Measurements from ENCODE around the gene MEGF11.

The MEGF11 gene

DNA sequence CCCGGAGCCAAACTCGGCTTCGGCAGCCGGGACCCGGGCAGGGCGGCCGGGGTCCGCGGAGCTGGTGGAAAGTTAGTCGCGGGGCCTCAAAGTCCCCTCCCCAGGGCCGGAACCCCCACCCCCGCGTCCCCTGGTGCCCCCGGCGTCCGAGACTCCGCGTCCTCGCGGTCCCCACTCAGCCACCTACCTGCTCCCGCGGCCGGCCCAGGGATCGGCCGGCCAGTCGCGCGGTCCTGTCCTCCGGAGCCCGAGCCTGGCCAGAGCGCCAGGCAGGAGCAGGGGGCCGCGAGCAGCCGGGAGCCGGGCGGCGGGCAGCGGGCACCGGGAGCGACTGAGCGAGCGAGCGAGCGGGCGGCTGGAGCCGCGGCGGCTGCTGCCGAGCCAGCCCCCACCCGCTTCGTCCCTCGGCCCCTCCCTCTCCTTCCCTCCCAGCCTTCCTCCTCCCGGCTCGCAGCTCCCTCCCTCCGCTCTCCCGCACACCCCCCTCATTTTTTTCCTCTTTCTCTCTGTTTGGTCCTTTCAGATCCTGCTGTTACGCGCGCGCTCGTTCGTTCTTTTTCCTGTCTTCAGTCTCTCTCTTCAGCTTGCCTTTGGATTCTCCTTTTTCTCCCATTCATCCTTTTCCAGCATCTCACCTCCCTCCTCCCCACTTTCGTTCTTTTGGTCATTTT is at the start of gene MEGF11:
Gene MEGF11, minus strand, starts transcription at position 333 of the 671 bp plus-strand sequence. CDS start 125,347 bp downstream, outside the sequence.
- no peak for DNase-seq

- no peak for DNase-seq
Measured at GRCh38 chr15:66302489-66303278, 49.1 kb upstream of the MEGF11 start.

GRCh38 chr15:66298803-66299251 is 45.3 kb upstream of the MEGF11 start:
- DNase-seq: no peak

- DNase-seq: no peak
Measured at GRCh38 chr15:66296186-66296585, 42.6 kb upstream of the MEGF11 start.

- DNase-seq: no peak
Measured at GRCh38 chr15:66294932-66295235, 41.3 kb upstream of the MEGF11 start.

DNA sequence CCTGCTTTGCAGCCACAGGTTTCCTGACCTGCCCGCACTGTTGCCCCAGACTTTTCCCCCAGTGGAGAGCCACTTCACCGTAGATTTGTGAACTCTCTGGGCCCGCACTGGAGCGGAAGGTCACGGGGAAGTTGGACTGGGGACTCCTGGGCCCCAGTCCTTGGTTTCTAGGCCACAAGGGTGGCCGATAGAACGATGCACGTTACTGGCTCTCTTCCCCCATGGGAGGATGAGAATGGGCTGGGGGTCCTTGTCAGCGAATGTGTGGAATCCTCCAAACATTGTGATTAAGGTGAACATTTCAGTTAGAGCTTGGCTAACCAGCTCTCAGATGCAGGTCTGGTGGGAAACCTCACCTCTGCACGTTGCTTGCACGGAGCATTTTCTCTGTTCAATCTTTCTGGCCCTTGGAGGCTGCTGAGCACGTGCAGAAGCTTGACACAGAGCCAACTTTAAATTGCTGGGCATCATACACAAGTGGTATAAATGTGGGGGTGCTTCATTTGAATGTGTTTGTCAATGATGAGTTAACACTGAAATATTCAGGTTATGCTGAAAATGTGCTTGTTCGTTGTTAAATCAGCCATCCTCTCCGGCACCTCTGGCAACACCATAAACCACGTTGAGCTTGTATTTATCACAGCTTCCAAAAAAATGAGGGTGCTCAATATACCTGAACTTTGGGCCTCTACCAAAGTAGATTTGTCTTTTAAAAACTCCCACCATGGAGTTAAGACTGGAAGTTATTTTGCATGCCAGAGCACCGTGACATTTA is 40.8 kb upstream of the MEGF11 start:
- peak; percentile 15 for DNase-seq

DNA sequence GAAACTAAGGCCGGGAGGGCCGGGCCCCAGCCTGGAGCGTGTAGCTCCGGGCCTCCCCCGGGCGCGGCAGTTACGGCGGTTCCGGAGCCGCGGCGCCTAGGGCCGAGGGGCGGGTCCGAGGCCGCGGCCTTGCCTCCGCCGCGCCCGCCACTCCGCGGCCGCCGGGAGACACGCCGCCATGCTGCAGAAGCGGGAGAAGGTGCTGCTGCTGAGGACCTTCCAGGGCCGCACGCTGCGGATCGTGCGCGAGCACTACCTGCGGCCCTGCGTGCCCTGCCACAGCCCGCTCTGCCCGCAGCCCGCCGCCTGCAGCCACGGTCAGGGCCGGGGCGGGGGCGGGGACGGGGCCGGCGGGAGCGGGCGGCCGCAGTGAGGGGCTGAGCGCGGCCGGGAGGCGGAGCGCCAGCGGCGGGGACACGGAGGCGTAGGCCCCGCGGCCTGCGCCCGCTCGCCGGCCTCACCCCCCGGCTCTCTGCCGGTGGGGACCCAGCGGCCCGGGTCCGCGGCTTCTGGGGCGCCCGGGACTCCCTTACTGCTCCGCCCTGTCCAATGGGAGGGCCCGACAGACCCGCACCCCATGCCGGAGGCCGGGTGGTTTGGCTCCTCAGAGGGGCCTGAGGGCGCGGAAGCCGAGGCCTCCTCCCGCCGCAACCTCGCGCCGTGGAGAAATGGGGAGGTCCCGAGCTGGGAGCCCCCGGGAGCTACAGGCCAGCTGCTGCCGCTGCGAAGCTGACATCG is 40.0 kb upstream of the MEGF11 start, which contains the start of gene DIS3L:
Gene DIS3L, plus strand, starts transcription at position 150 of the 738 bp plus-strand sequence. Its CDS starts 29 bp downstream, at position 179.
- peak; percentile 64 for DNase-seq

- no peak for DNase-seq
Measured at GRCh38 chr15:66292571-66293418, 39.2 kb upstream of the MEGF11 start.

DNA sequence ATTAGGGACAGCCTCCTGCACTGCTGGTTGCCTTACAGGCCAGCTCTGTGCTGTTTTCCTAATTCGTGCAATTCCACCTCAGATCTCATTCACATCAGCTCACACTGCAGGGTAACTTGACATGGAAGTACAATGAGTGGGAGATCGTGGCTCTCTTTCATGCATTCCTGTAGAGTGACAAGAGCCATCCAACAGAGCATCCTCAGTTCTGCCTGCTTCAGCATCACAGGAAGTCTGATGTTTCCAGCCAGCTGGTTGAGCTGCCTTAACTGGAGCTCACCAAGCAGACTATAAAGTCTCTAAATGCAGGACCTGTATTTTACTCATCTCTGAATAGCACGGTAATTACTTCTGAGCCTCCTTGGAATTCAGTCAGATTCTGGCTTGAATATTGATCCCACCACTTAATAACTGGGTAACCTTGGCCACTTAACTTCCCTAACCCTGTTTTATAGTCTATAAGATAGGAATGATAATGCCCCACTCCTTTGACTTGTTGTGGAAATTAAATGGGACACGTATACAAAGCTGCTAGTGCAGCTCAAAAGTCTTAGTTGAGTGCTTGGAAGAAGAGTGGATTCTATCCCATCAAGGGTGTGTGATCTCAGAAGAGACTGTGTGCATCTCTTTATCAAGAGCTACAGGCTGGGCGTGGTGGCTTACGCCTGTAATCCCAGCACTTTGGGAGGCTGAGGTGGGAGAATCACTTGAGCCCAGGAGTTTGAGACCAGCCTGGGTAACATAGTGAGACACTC is 38.4 kb upstream of the MEGF11 start:
- no peak for DNase-seq

DNA sequence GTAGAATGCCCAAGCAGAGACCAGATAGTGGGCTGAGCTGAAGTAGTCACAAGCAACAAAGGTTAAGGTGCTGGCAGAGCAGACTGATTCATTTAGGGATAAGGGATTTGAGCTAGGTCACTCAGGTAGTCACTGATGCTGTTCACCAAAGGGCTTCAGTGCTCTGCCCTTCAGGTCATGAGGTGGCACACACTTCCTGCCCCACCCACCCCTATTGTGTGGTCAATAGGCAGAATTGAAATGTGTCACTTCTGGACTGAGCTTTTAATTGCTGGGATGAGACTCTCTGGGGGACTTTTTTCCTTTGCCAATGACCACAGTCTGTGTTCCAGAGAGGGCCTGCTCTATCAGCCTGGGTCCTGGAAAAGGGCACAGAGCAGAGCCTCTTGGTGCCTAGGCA is 37.0 kb upstream of the MEGF11 start:
- no peak for DNase-seq

DNA sequence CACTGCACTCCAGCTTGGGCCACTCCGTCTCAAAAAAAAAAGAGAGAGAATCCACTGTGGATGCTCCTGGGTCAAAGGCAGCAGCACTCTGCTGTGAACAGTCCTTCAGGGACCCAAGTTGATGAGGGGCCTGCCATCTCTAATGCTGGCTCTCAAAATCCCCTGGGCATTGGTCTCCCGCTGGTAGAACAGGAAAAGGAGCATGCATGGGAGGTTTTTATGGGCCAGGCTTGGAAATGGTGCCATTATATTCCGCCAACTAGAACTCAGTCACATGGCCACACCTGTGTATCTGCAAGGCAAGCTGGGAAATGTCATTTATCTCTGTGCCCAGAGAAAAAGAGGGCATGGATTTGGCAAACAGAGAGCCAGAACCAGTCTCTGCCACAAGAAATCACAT is 36.5 kb upstream of the MEGF11 start:
- DNase-seq: no peak

GRCh38 chr15:66288551-66289185 is 35.1 kb upstream of the MEGF11 start:
- no peak for DNase-seq

GRCh38 chr15:66288093-66288492 is 34.5 kb upstream of the MEGF11 start:
- no peak for DNase-seq

- peak; percentile 36 for DNase-seq
Measured at GRCh38 chr15:66287461-66288057, 34.0 kb upstream of the MEGF11 start.

DNA sequence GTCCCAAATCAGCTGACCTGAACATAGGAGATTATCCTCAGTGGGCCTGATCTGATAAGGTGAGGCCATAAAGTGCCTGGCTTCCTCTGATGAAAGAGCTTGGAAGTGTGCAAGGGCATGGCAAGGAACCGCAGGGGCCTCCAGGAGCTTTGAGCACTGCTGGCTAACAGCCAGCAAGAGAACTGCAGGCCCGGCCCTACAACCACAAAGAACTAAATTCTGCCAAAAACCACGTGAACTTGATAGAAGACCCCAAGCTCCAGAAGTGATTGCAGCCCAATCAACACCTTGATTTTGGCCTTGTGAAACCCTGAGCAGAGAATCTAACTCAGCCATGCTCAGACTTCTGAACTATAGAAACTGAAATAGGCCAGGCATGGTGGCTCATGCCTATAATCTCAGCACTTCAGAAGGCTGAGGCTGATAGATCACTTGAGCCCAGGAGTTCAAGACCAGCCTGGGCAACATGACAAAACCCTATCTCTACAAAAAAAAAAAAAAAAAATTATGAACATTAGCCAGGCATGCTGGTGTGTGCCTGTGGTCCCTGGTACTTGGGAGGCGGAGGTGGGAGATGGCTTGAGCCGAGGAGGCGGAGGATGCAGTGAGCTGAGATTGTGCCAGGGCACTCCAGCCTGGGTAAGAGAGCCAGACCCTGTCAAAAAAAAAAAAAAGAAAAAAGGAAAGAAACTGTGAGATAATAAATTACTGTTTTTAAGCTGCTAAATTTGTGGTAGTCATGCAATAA is 32.2 kb upstream of the MEGF11 start:
- no peak for DNase-seq

DNA sequence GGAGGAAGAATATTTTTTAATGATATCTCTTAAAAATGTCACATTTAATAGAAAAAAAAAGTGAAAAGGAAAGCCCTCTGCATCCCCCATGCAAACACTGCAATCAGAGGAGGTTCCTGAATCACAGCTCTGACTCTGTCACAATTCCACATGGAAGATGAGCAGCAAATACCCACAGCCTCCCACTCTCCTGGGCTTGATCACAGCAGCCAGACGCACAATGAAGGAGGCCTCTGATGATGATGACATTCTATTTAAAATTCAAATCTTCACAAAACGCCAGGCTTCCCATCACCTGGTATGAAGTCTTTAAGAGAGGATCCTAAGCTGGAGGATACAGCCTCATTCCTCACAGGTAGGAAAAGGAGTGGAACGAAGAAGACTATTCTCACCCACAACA is 30.7 kb upstream of the MEGF11 start:
- DNase-seq: no peak

DNA sequence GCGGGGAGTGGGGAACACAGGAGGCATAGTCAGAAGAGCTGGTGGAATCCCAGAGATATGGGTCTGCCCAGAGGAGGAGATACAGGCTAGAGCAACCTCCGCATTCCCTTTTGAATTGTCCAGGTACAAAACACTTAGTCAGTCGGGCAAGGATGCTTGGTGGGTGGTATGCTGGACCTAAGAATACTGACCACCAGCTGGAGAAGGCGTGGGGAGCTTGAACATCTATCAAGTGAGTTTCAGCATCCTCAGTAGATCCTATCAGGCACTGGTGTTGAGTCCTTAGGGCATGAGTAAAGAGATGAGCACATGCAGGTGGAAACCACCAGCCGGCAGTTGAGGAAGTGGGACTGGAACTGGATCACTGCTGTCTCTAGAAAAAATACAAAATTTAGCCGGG is 25.1 kb upstream of the MEGF11 start:
- no peak for DNase-seq

DNA sequence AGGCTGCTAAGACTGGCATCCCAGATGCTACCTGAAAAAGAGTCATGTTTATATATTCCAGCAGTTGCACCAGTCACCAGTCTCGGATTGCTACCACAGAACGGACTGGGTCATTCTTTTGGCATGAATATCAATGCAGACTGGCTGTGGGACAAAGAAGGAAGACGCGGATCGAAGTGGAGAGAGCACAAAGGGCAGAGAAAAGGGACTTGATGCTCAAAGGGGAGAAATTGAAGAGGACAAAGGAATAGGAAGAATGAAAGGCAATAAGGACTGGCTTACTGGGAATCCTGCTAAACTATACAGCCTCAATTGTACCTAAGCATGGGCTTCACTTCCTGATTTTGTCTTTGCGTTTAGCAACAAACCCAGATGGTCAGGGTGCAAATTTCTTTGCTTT is 24.5 kb upstream of the MEGF11 start:
- DNase-seq: no peak

DNA sequence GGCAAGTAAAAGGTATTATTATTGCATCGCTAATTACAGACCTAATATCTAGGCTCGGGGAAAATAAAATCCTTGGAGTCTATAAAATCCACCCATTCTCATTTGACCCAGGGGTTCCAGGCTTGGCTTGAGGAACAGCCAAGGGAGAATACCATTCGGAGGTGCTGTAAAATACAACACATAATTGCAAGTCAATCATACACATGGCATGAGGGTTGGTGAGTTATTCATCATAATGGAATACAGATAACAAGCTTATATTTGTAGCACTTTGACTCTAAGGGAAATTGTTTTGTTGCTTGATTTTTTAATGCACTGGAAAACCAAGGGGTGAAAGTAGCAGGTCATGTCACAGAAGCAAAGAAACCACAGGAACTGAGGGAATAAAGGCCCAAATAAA is 23.0 kb upstream of the MEGF11 start:
- DNase-seq: no peak
